SU-DHL-6 (cell line): ENCODE measurements around the gene FKBP15.
"Not testable (repeated sequence)": the region's sequence is repeated elsewhere in the genome, so short reads cannot be mapped to it uniquely, and the experiment has no call there.

ENCODE experiments used
- H2AFZ ChIP-seq: fragments of 200-600 bp; sonication (generic); 2 replicates; pipeline ENCODE4 v1.6.1; 2014; ENCODE audit warnings: low read depth, mild to moderate bottlenecking, moderate library complexity, mixed read lengths, antibody characterized with exemption, low read length; ENCODE audit not compliant: severe bottlenecking
- H3F3A ChIP-seq: fragments of 200-600 bp; shearing (Covaris generic); 2 replicates; pipeline ENCODE4 v1.6.0; 2016; ENCODE audit warnings: antibody characterized with exemption, mild to moderate bottlenecking; ENCODE audit not compliant: insufficient read depth
- H3K27ac ChIP-seq: fragments of 200-600 bp; sonication (generic); 2 replicates; pipeline ENCODE4 v1.5.1; 2016; ENCODE audit warnings: low read depth, mild to moderate bottlenecking, low read length, moderate library complexity, mixed read lengths
- H3K27me3 ChIP-seq: fragments of 200-600 bp; sonication (generic), shearing (Covaris generic); 2 replicates; pipeline ENCODE4 v1.6.0; 2014; ENCODE audit warnings: mild to moderate bottlenecking, low read length
- H3K36me3 ChIP-seq: fragments of 200-600 bp; sonication (generic); 2 replicates; pipeline ENCODE4 v1.6.1; 2014; ENCODE audit warnings: mild to moderate bottlenecking, low read length, mixed read lengths
- H3K4me2 ChIP-seq: fragments of 300-600, 200-600 bp; shearing (Covaris generic), sonication (generic); 2 replicates; pipeline ENCODE4 v1.6.0; 2014; ENCODE audit warnings: low read length, low read depth, mild to moderate bottlenecking; ENCODE audit not compliant: poor library complexity, severe bottlenecking
- H3K4me3 ChIP-seq: fragments of 200-600 bp; sonication (generic); 2 replicates; pipeline ENCODE4 v1.5.1; 2014; ENCODE audit warnings: antibody characterized with exemption, low read length, mild to moderate bottlenecking, mixed read lengths; ENCODE audit not compliant: insufficient read depth, poor library complexity, severe bottlenecking
- H3K79me2 ChIP-seq: fragments of 200-600 bp; sonication (generic); 2 replicates; pipeline ENCODE4 v1.6.1; 2014; ENCODE audit warnings: mild to moderate bottlenecking, low read length, moderate library complexity; ENCODE audit not compliant: insufficient read depth
- H3K9ac ChIP-seq: fragments of 200-600 bp; sonication (generic); 2 replicates; pipeline ENCODE4 v1.7.0; 2014; ENCODE audit warnings: mild to moderate bottlenecking, low read length
- H3K9me2 ChIP-seq: fragments of 200-600 bp; sonication (generic); replicated peaks from 2 replicates; pipeline ENCODE4 v1.6.1; 2014; ENCODE audit warnings: low read length; ENCODE audit not compliant: insufficient read depth
- H3K9me3 ChIP-seq: fragments of 200-600 bp; sonication (generic); 2 replicates; pipeline ENCODE4 v1.6.1; 2014; ENCODE audit warnings: low read length, mixed read lengths; ENCODE audit not compliant: insufficient read depth
- H4K20me1 ChIP-seq: fragments of 200-600 bp; sonication (generic); 2 replicates; pipeline ENCODE4 v1.6.1; 2014; ENCODE audit warnings: low read depth, mild to moderate bottlenecking, antibody characterized with exemption, low read length, moderate library complexity, mixed read lengths
- CTCF ChIP-seq: fragments of 200-600 bp; sonication (generic); IDR thresholded peaks from one replicate; pipeline ENCODE4 v1.5.1; 2017; ENCODE audit warnings: antibody characterized with exemption, mild to moderate bottlenecking, low read length, moderate library complexity; ENCODE audit not compliant: insufficient read depth, poor library complexity, severe bottlenecking
- EZH2phosphoT487 ChIP-seq: fragments of 200-600 bp; sonication (generic), shearing (Covaris generic); conservative IDR thresholded peaks from 2 replicates; pipeline ENCODE4 v1.6.1; 2018; ENCODE audit warnings: mild to moderate bottlenecking, antibody characterized with exemption, low read length, moderate library complexity, mixed read lengths

FKBP15 gene

GRCh38 chr9:113237026-113237425 is 15.9 kb upstream of the FKBP15 start:
- no peaks in the 10 kb centered on the region for H3K9me3 ChIP-seq
- H3F3A ChIP-seq: no peaks in the 10 kb centered on the region
- no peaks in the 10 kb centered on the region for H3K36me3 ChIP-seq
- no peaks in the 10 kb centered on the region for H3K79me2 ChIP-seq
- no peak overlapping the region for H3K27ac ChIP-seq
- H3K27me3 ChIP-seq: no peaks in the 10 kb centered on the region
- H3K4me2 ChIP-seq: no peak overlapping the region
- no peak overlapping the region for H3K4me3 ChIP-seq
- H3K9ac ChIP-seq: no peak overlapping the region
- no peak for TF ChIP-seq CTCF
- TF ChIP-seq EZH2phosphoT487: no peak
- H3K9me2 ChIP-seq: no peaks in the 10 kb centered on the region
- H2AFZ ChIP-seq: no peak overlapping the region
- no peaks in the 10 kb centered on the region for H4K20me1 ChIP-seq

GRCh38 chr9:113235701-113236255 is 14.7 kb upstream of the FKBP15 start:
- H2AFZ ChIP-seq, H3K79me2 ChIP-seq, H3K4me3 ChIP-seq, H3F3A ChIP-seq, H4K20me1 ChIP-seq, H3K9me3 ChIP-seq, H3K4me2 ChIP-seq, H3K27me3 ChIP-seq, H3K36me3 ChIP-seq, H3K27ac ChIP-seq, H3K9me2 ChIP-seq, H3K9ac ChIP-seq: not testable (repeated sequence)

GRCh38 chr9:113231701-113232100 is 10.6 kb upstream of the FKBP15 start:
- H3K36me3 ChIP-seq: no peaks in the 10 kb centered on the region
- H2AFZ ChIP-seq: no peak overlapping the region
- H3K79me2 ChIP-seq: no peaks in the 10 kb centered on the region
- no peak overlapping the region for H3K4me2 ChIP-seq
- no peaks in the 10 kb centered on the region for H3K27me3 ChIP-seq
- H3K27ac ChIP-seq: no peak overlapping the region
- no peaks in the 10 kb centered on the region for H3K9me2 ChIP-seq
- no peak overlapping the region for H3K9ac ChIP-seq
- H3F3A ChIP-seq: no peaks in the 10 kb centered on the region
- H3K9me3 ChIP-seq: no peaks in the 10 kb centered on the region
- no peaks in the 10 kb centered on the region for H4K20me1 ChIP-seq
- H3K4me3 ChIP-seq: no peak overlapping the region
- TF ChIP-seq EZH2phosphoT487 (no peak), CTCF (no peak)

GRCh38 chr9:113228130-113228665 is 7.1 kb upstream of the FKBP15 start:
- Histone ChIP-seq H3K27ac (no peak overlapping the region), H3K9me2 (no peaks in the 10 kb centered on the region), H4K20me1 (no peaks in the 10 kb centered on the region), H3F3A (no peaks in the 10 kb centered on the region), H3K27me3 (no peaks in the 10 kb centered on the region), H3K9ac (no peak overlapping the region), H3K36me3 (no peaks in the 10 kb centered on the region), H3K4me3 (no peak overlapping the region), H3K4me2 (no peak overlapping the region), H3K79me2 (no peaks in the 10 kb centered on the region), H2AFZ (no peak overlapping the region), H3K9me3 (no peaks in the 10 kb centered on the region)
- no peak for TF ChIP-seq EZH2phosphoT487
- no peak for TF ChIP-seq CTCF
